WTC11 (cell line): Measurements from ENCODE around the gene KDM3B. TPM values are rescaled to one million over a fixed set of nuclear protein-coding genes. Genes with fewer than 3 reads are reported as not detected.

ENCODE experiments used
- ATAC-seq: fragments of 200-7000 bp; cut with Tn5 transposase; 2 replicates; pipeline ENCODE4 v1.10.0; 2021; ENCODE audit warnings: mild to moderate bottlenecking, moderate library complexity
- CTCF ChIA-PET: fragments of 300-600 bp; sonication (Branson Sonifier 250); formaldehyde crosslinking; loops from one replicate; lab custom pipeline; 2021; ENCODE audit warnings: antibody characterized with exemption; lab: Charles Lee
- POLR2A ChIA-PET: fragments of 350-600 bp; sonication (Branson Sonifier 250); formaldehyde crosslinking; loops from one replicate; lab custom pipeline; 2021; ENCODE audit warnings: antibody characterized with exemption; lab: Charles Lee
- DNase-seq: peaks from one replicate; pipeline ENCODE4 v3.0.0; 2021; ENCODE audit warnings: low spot score
- H3K27ac Mint-ChIP-seq: 2 replicates; pipeline ENCODE4 v1.8.0; 2021; ENCODE audit warnings: mixed read lengths
- H3K27me3 Mint-ChIP-seq: 2 replicates; pipeline ENCODE4 v1.8.0; 2021; ENCODE audit warnings: low read depth, mild to moderate bottlenecking, moderate library complexity, mixed read lengths
- H3K36me3 Mint-ChIP-seq: 2 replicates; pipeline ENCODE4 v1.8.0; 2021; ENCODE audit warnings: mixed read lengths
- H3K4me1 Mint-ChIP-seq: 2 replicates; pipeline ENCODE4 v1.8.0; 2022; ENCODE audit warnings: mixed read lengths
- H3K4me3 Mint-ChIP-seq: 2 replicates; pipeline ENCODE4 v1.8.0; 2021; ENCODE audit warnings: mild to moderate bottlenecking, moderate library complexity, mixed read lengths
- H3K9me3 Mint-ChIP-seq: 2 replicates; pipeline ENCODE4 v1.8.0; 2021; ENCODE audit warnings: mixed read lengths
- ARID4B ChIP-seq: sonication (generic); formaldehyde crosslinking; IDR thresholded peaks from 2 replicates; pipeline ENCODE4 v1.8.0; 2023; ENCODE audit warnings: missing genetic modification reagents, mild to moderate bottlenecking, borderline replicate concordance
- E2F5 ChIP-seq: sonication (generic); formaldehyde crosslinking; IDR thresholded peaks from 2 replicates; pipeline ENCODE4 v1.8.1; 2022; ENCODE audit warnings: mild to moderate bottlenecking, moderate library complexity, missing genetic modification reagents
- ELF4 ChIP-seq: sonication (generic); formaldehyde crosslinking; IDR thresholded peaks from 2 replicates; pipeline ENCODE4 v1.8.1; 2022; ENCODE audit warnings: low read depth, mild to moderate bottlenecking, moderate library complexity, missing genetic modification reagents
- ERG ChIP-seq: fragments of 250-450 bp; sonication (Bioruptor Pico); IDR thresholded peaks from 2 replicates; pipeline ENCODE4 v1.8.0; 2021; ENCODE audit warnings: mild to moderate bottlenecking
- IRF2 ChIP-seq: sonication (generic); formaldehyde crosslinking; IDR thresholded peaks from 2 replicates; pipeline ENCODE4 v1.8.0; 2022; ENCODE audit warnings: low read depth, missing genetic modification reagents, borderline replicate concordance
- MXD4 ChIP-seq: fragments of 250-450 bp; sonication (Bioruptor Pico); IDR thresholded peaks from 2 replicates; pipeline ENCODE4 v1.8.0; 2021; ENCODE audit warnings: mild to moderate bottlenecking, moderate library complexity, borderline replicate concordance
- NR1H2 ChIP-seq: sonication (generic); formaldehyde crosslinking; IDR thresholded peaks from 2 replicates; pipeline ENCODE4 v1.9.0; 2021; ENCODE audit warnings: mild to moderate bottlenecking, moderate library complexity, missing genetic modification reagents
- PRDM15 ChIP-seq: sonication (generic); formaldehyde crosslinking; IDR thresholded peaks from 2 replicates; pipeline ENCODE4 v1.8.0; 2022; ENCODE audit warnings: missing genetic modification reagents
- SOX15 ChIP-seq: fragments of 250-450 bp; sonication (Bioruptor Pico); IDR thresholded peaks from 2 replicates; pipeline ENCODE4 v1.9.0; 2021; ENCODE audit warnings: mild to moderate bottlenecking
- ZBTB21 ChIP-seq: sonication (generic); formaldehyde crosslinking; IDR thresholded peaks from 2 replicates; pipeline ENCODE4 v1.8.1; 2023; ENCODE audit warnings: mild to moderate bottlenecking, missing genetic modification reagents, borderline replicate concordance
- ZMAT4 ChIP-seq: fragments of 250-450 bp; sonication (Bioruptor Pico); IDR thresholded peaks from 2 replicates; pipeline ENCODE4 v1.9.0; 2021; ENCODE audit warnings: mild to moderate bottlenecking
- ZNF138 ChIP-seq: sonication (generic); formaldehyde crosslinking; conservative IDR thresholded peaks from 2 replicates; pipeline ENCODE4 v1.8.1; 2022; ENCODE audit warnings: mild to moderate bottlenecking, moderate library complexity, missing genetic modification reagents
- ZNF396 ChIP-seq: fragments of 250-450 bp; sonication (Bioruptor Pico); IDR thresholded peaks from 2 replicates; pipeline ENCODE4 v1.8.0; 2021; ENCODE audit warnings: mild to moderate bottlenecking, moderate library complexity, borderline replicate concordance
- ZNF512 ChIP-seq: sonication (generic); formaldehyde crosslinking; IDR thresholded peaks from 2 replicates; pipeline ENCODE4 v1.8.1; 2022; ENCODE audit warnings: missing genetic modification reagents, borderline replicate concordance
- ZNF671 ChIP-seq: fragments of 250-450 bp; sonication (Bioruptor Pico); IDR thresholded peaks from 2 replicates; pipeline ENCODE4 v1.8.0; 2021; ENCODE audit warnings: mild to moderate bottlenecking
- total RNA-seq: library from RNA; stranded (reverse); gene quantifications from 3 replicates; pipeline ENCODE4 v1.2.3, GENCODE V29; 2021

The KDM3B gene
- total RNA-seq, 1 experiment from 2014 or later: 87.9 TPM

- no peak for TF ChIP-seq ZNF512 (CRISPR knock-in tag)
- TF ChIP-seq ERG (CRISPR knock-in tag): no peak
- no peak for TF ChIP-seq MXD4
- no peak for TF ChIP-seq ZNF671 (CRISPR knock-in tag)
- TF ChIP-seq ELF4 (CRISPR knock-in tag): no peak
Measured at GRCh38 chr5:138452720-138453119, 100.2 kb downstream of the KDM3B start (continued).

GRCh38 chr5:138453590-138453989, 101.1 kb downstream of the KDM3B start:
- ChIA-PET CTCF (interaction anchor here (5.9 to 13.9 kb wide), 2 partner anchors 48 to 50 kb away, joined by 154 to 254 read pairs; no protein-coding TSS in a partner anchor), POLR2A (no interaction called here)
- DNase-seq (no peak), ATAC-seq (no peak)
- TF ChIP-seq ZMAT4 (no peak), PRDM15 (CRISPR knock-in tag) (no peak), ERG (CRISPR knock-in tag) (no peak), SOX15 (CRISPR knock-in tag) (no peak), IRF2 (no peak), MXD4 (no peak), ZBTB21 (no peak), ARID4B (CRISPR knock-in tag) (no peak), E2F5 (CRISPR knock-in tag) (no peak), ZNF138 (CRISPR knock-in tag) (no peak), ZNF512 (CRISPR knock-in tag) (no peak), ZNF396 (CRISPR knock-in tag) (no peak), NR1H2 (no peak)
- Mint-ChIP-seq H3K27me3 (no peaks in the 10 kb centered on the region; the same call in 1 of the 2 replicates), H3K4me1 (peaks cover 31% of the 10 kb centered on the region), H3K4me3 (no peak overlapping the region), H3K27ac (no peak overlapping the region), H3K9me3 (no peaks in the 10 kb centered on the region), H3K36me3 (no peaks in the 10 kb centered on the region)
